ENCODE data around the gene SRPK1. TPM values are rescaled to one million over a fixed set of nuclear protein-coding genes. Genes with fewer than 3 reads are reported as not detected.

The SRPK1 gene
- total and polyA plus RNA-seq, 2 of the 8 experiments (the other 6 are each of a cell fraction or from before 2014, with no cell fraction given), result 25.7 to 116 TPM

DNA sequence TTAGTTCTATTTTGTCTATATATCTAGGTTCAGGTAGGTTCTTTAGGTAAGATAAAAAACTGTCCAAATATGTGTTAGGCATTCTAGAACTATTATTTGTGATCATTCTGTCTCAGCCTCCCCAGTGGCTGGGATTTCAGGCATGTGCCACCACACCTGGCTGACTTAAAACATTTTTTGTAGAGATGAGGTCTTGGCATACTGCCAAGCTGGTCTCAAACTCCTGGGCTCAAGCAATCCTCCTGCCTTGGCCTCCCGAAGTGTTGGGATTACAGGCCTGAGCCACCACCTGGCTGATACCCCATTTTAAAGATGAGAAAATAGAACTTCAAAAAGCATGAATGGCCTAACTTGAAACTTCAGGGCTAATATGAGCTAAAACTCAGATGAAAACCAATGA is 81.9 kb downstream of the SRPK1 start (continued):
- TF ChIP-seq RBBP5 (IDR thresholded peaks at IDR 0.05; ENCODE audit: borderline replicate concordance, low read depth, low read length) (no peak), CEBPB (IDR thresholded peaks at IDR 0.05; ENCODE audit: low read depth, low read length) (no peak), TAF1 (IDR thresholded peaks at IDR 0.05; ENCODE audit: low read depth, low read length) (no peak), NANOG (IDR thresholded peaks at IDR 0.05; ENCODE audit: insufficient read depth, low read depth, low read length, poor library complexity, severe bottlenecking) (no peak), JUN (IDR thresholded peaks at IDR 0.05; ENCODE audit: low read depth, low read length) (no peak), RNF2 (IDR thresholded peaks at IDR 0.05; ENCODE audit: borderline replicate concordance, low read depth, low read length, missing control alignments, poor library complexity, severe bottlenecking) (no peak)
